ENCODE data around the gene HOXA3.

HOXA3 gene

DNA sequence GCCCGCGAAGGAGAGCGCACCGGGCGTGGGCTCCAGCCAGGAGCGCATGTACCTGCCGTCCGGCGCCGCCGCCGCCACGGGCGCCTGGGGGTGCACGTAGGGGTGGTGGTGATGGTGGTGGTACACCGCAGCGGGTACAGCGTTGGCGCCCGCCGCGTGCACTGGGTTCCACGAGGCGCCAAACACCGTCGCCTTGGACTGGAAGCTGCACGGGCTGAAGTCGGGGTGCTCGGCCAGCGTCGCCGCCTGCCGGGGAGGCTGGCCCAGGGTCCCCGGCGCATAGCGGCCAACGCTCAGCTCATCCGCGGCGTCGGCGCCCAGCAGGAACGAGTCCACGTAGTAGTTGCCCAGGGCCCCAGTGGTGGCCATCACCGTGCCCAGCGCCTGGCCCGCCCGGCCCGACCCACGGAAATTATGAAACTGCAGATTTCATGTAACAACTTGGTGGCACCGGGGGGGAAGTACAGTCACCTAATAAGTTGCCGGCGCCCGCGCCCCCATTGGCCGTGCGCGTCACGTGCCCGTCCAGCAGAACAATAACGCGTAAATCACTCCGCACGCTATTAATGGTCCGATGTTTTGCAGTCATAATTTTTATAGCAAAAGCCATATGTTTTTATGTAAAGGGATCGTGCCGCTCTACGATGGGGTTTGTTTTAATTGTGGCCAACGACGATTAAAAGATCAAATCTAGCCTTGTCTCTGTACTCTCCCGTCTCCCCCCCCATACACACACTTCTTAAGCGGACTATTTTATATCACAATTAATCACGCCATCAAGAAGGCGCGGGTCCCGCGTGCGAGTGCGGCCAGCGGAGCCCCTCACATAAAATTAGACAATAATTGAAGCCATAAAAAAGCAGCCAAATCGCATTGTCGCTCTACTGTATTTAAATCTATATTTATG is 13.0 kb upstream of the HOXA3 start, which contains the start of gene HOXA9:
Gene HOXA9, minus strand, starts transcription at position 449 of the 907 bp plus-strand sequence. Its CDS starts 80 bp downstream, at position 369.
- Histone ChIP-seq H3K9me3 (ENCODE audit: control insufficient read depth, low read length) (no peaks in the 10 kb centered on the region), H3K27me3 (replicated peaks; ENCODE audit: control insufficient read depth, insufficient read depth, low read length, poor library complexity, severe bottlenecking) (peaks cover 86% of the 10 kb centered on the region), H3K4me3 (ENCODE audit: insufficient read depth, low read depth, low read length, poor library complexity, severe bottlenecking) (no peak within 1 kb of the TSS), H3K36me3 (ENCODE audit: control insufficient read depth, insufficient read depth, low read length) (no peaks in the 10 kb centered on the region), H3K4me1 (ENCODE audit: control insufficient read depth, insufficient read depth, low read length, poor library complexity, severe bottlenecking) (peaks cover 46% of the 10 kb centered on the region), H3K27ac (ENCODE audit: insufficient read depth, low read length, poor library complexity, severe bottlenecking) (no peak within 1 kb of the TSS)
- no peak for DNase-seq

DNA sequence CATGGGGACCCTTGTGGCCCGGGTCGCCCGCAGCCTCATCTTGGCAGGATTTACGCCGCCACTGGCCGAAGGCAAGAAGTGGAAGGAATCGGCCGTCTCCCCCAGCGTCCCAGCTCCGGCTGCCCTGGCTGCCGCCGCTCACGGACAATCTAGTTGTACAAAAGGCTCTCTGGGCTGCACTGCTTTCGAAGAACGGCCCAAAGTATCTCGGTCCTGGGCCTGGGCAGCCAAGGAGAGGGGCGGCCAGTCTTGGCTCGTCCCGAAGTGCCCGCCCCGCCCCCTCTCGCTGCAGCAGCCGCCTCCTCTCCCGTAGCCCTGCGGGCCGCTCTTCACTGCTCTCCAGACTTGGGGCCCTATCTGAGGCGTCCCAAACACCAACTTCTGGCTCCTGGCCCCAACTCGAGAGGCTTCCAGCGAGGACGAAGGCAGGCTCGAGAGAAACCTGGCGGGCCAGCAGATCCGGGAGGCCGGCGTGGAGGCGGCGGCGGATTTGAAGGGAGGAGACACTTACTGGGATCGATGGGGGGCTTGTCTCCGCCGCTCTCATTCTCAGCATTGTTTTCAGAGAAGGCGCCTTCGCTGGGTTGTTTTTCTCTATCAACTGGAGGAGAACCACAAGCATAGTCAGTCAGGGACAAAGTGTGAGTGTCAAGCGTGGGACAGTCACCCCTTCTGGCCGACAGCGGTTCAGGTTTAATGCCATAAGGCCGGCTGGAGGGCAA is 12.1 kb upstream of the HOXA3 start:
- no peak for DNase-seq
- H3K4me3 ChIP-seq (ENCODE audit: insufficient read depth, low read depth, low read length, poor library complexity, severe bottlenecking): no peak overlapping the region
- H3K9me3 ChIP-seq (ENCODE audit: control insufficient read depth, low read length): no peaks in the 10 kb centered on the region
- H3K27me3 ChIP-seq (replicated peaks; ENCODE audit: control insufficient read depth, insufficient read depth, low read length, poor library complexity, severe bottlenecking): peaks cover 86% of the 10 kb centered on the region
- no peaks in the 10 kb centered on the region for H3K36me3 ChIP-seq (ENCODE audit: control insufficient read depth, insufficient read depth, low read length)
- H3K4me1 ChIP-seq (ENCODE audit: control insufficient read depth, insufficient read depth, low read length, poor library complexity, severe bottlenecking): peaks cover 44% of the 10 kb centered on the region
- H3K27ac ChIP-seq (ENCODE audit: insufficient read depth, low read length, poor library complexity, severe bottlenecking): no peak overlapping the region

DNA sequence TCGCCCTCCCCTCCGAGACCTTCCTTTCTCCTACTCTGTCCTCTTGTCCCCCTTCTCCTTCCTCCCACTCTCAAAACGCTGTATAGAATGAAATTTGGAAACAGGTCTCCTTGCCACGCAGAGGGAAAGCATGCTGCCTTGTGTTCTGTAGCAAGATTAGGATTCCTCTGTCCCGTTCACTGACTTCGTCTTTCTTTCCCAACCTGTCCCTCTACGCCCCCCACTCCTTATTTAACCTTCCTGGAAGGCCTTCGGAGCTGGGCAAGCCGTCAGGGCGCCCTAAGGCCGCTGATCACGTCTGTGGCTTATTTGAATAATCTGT is 11.6 kb upstream of the HOXA3 start:
- Histone ChIP-seq H3K4me3 (ENCODE audit: insufficient read depth, low read depth, low read length, poor library complexity, severe bottlenecking) (no peak overlapping the region), H3K9me3 (ENCODE audit: control insufficient read depth, low read length) (no peaks in the 10 kb centered on the region), H3K27me3 (replicated peaks; ENCODE audit: control insufficient read depth, insufficient read depth, low read length, poor library complexity, severe bottlenecking) (peaks cover 86% of the 10 kb centered on the region), H3K27ac (ENCODE audit: insufficient read depth, low read length, poor library complexity, severe bottlenecking) (no peak overlapping the region), H3K4me1 (ENCODE audit: control insufficient read depth, insufficient read depth, low read length, poor library complexity, severe bottlenecking) (peaks cover 39% of the 10 kb centered on the region), H3K36me3 (ENCODE audit: control insufficient read depth, insufficient read depth, low read length) (no peaks in the 10 kb centered on the region)
- DNase-seq: no peak

GRCh38 chr7:27163288-27164044 is 11.1 kb upstream of the HOXA3 start:
- Histone ChIP-seq H3K4me3 (ENCODE audit: insufficient read depth, low read depth, low read length, poor library complexity, severe bottlenecking) (no peak overlapping the region), H3K36me3 (ENCODE audit: control insufficient read depth, insufficient read depth, low read length) (no peaks in the 10 kb centered on the region), H3K27me3 (replicated peaks; ENCODE audit: control insufficient read depth, insufficient read depth, low read length, poor library complexity, severe bottlenecking) (peaks cover 81% of the 10 kb centered on the region), H3K4me1 (ENCODE audit: control insufficient read depth, insufficient read depth, low read length, poor library complexity, severe bottlenecking) (peaks cover 44% of the 10 kb centered on the region), H3K27ac (ENCODE audit: insufficient read depth, low read length, poor library complexity, severe bottlenecking) (no peak overlapping the region), H3K9me3 (ENCODE audit: control insufficient read depth, low read length) (no peaks in the 10 kb centered on the region)
- no peak for DNase-seq

DNA sequence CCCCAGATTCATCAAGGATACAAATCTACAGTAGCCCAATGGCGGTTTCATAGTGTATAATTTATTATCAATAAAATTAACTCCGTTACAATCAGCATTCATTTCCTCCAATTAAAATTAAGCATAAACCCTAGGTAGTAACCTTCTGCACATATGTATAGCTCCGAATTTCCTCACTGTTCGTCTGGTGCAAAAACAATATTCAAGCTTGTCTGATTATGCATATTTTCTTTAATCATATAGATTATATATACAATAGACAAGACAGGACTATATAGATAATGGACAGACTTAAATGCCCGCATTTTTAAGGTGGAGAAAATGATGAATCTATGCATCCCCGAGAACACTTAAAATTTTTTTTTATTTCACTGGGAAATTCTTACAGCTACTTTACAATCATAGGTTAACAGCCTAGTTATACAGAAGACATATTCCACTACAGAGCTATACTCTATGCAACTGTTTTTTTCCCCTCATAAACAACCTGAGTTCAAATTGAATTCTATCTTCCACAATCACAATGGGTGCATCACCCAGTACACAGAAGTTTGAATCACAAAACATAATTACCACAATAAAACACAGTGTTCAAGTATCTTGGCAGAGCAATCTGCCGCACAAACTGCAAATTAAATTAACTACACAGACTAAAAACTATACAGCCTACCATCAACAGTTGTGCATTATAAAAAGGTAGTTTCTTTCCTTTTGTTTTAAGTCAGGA is 10.3 kb upstream of the HOXA3 start:
- peaks cover 80% of the 10 kb centered on the region for H3K27me3 ChIP-seq (replicated peaks; ENCODE audit: control insufficient read depth, insufficient read depth, low read length, poor library complexity, severe bottlenecking)
- H3K4me3 ChIP-seq (ENCODE audit: insufficient read depth, low read depth, low read length, poor library complexity, severe bottlenecking): no peak overlapping the region
- H3K27ac ChIP-seq (ENCODE audit: insufficient read depth, low read length, poor library complexity, severe bottlenecking): no peak overlapping the region

GRCh38 chr7:27161721-27162560 is 9.6 kb upstream of the HOXA3 start:
- no peaks in the 10 kb centered on the region for H3K9me3 ChIP-seq (ENCODE audit: control insufficient read depth, low read length)
- H3K27ac ChIP-seq (ENCODE audit: insufficient read depth, low read length, poor library complexity, severe bottlenecking): no peak overlapping the region
- peaks cover 48% of the 10 kb centered on the region for H3K4me1 ChIP-seq (ENCODE audit: control insufficient read depth, insufficient read depth, low read length, poor library complexity, severe bottlenecking)
- peaks cover 77% of the 10 kb centered on the region for H3K27me3 ChIP-seq (replicated peaks; ENCODE audit: control insufficient read depth, insufficient read depth, low read length, poor library complexity, severe bottlenecking)
- no peak overlapping the region for H3K4me3 ChIP-seq (ENCODE audit: insufficient read depth, low read depth, low read length, poor library complexity, severe bottlenecking)
- no peak for DNase-seq
- H3K36me3 ChIP-seq (ENCODE audit: control insufficient read depth, insufficient read depth, low read length): no peaks in the 10 kb centered on the region

More for the DNA sequence above, 10.3 kb upstream of the HOXA3 start:
- Histone ChIP-seq H3K9me3 (ENCODE audit: control insufficient read depth, low read length) (no peaks in the 10 kb centered on the region), H3K4me1 (ENCODE audit: control insufficient read depth, insufficient read depth, low read length, poor library complexity, severe bottlenecking) (peaks cover 48% of the 10 kb centered on the region), H3K36me3 (ENCODE audit: control insufficient read depth, insufficient read depth, low read length) (no peaks in the 10 kb centered on the region)
- DNase-seq: no peak

GRCh38 chr7:27161214-27161720 is 8.9 kb upstream of the HOXA3 start:
- H3K9me3 ChIP-seq (ENCODE audit: control insufficient read depth, low read length): no peaks in the 10 kb centered on the region
- peaks cover 48% of the 10 kb centered on the region for H3K4me1 ChIP-seq (ENCODE audit: control insufficient read depth, insufficient read depth, low read length, poor library complexity, severe bottlenecking)
- no peaks in the 10 kb centered on the region for H3K36me3 ChIP-seq (ENCODE audit: control insufficient read depth, insufficient read depth, low read length)
- H3K27ac ChIP-seq (ENCODE audit: insufficient read depth, low read length, poor library complexity, severe bottlenecking): no peak overlapping the region
- peak overlapping the region; percentile 73 for H3K4me3 ChIP-seq (ENCODE audit: insufficient read depth, low read depth, low read length, poor library complexity, severe bottlenecking)
- H3K27me3 ChIP-seq (replicated peaks; ENCODE audit: control insufficient read depth, insufficient read depth, low read length, poor library complexity, severe bottlenecking): peaks cover 74% of the 10 kb centered on the region
- DNase-seq: no peak

GRCh38 chr7:27160546-27161213 is 8.3 kb upstream of the HOXA3 start:
- no peak overlapping the region for H3K27ac ChIP-seq (ENCODE audit: insufficient read depth, low read length, poor library complexity, severe bottlenecking)
- peaks cover 48% of the 10 kb centered on the region for H3K4me1 ChIP-seq (ENCODE audit: control insufficient read depth, insufficient read depth, low read length, poor library complexity, severe bottlenecking)
- H3K36me3 ChIP-seq (ENCODE audit: control insufficient read depth, insufficient read depth, low read length): no peaks in the 10 kb centered on the region
- no peaks in the 10 kb centered on the region for H3K9me3 ChIP-seq (ENCODE audit: control insufficient read depth, low read length)
- DNase-seq: peak; percentile 59 to 77 (median 73)
- peak overlapping the region; percentile 73 for H3K4me3 ChIP-seq (ENCODE audit: insufficient read depth, low read depth, low read length, poor library complexity, severe bottlenecking)
- H3K27me3 ChIP-seq (replicated peaks; ENCODE audit: control insufficient read depth, insufficient read depth, low read length, poor library complexity, severe bottlenecking): peaks cover 74% of the 10 kb centered on the region

All from effector memory CD4-positive, alpha-beta T cell (primary cell).